Neural progenitor cell (in vitro differentiated cells): Measurements from ENCODE around the gene LRRC37A2. TPM values are rescaled to one million over a fixed set of nuclear protein-coding genes. Genes with fewer than 3 reads are reported as not detected.
"Not testable (repeated sequence)": the region's sequence is repeated elsewhere in the genome, so short reads cannot be mapped to it uniquely, and the experiment has no call there.

ENCODE experiments used
- DNase-seq: peaks from one replicate; pipeline ENCODE4 v3.0.0-alpha.2; 2016; ENCODE audit warnings: low spot score
- H2AFZ ChIP-seq: fragments of 200-600 bp; sonication (generic); replicated peaks from 2 replicates; pipeline ENCODE4 v1.6.1; 2016; ENCODE audit warnings: antibody characterized with exemption
- H3F3A ChIP-seq: fragments of 200-600 bp; sonication (generic); 2 replicates; pipeline ENCODE4 v1.6.1; 2016; ENCODE audit warnings: antibody characterized with exemption, low read depth
- H3K27ac ChIP-seq: fragments of 200-600 bp; sonication (generic); 2 replicates; pipeline ENCODE4 v1.5.1; 2016; ENCODE audit warnings: mild to moderate bottlenecking
- H3K27me3 ChIP-seq: fragments of 200-600 bp; sonication (generic); 2 replicates; pipeline ENCODE4 v1.6.1; 2016; ENCODE audit warnings: mild to moderate bottlenecking, moderate library complexity
- H3K36me3 ChIP-seq: fragments of 200-600 bp; sonication (generic); 2 replicates; pipeline ENCODE4 v1.5.1; 2016
- H3K4me1 ChIP-seq: fragments of 200-600 bp; sonication (generic); 2 replicates; pipeline ENCODE4 v1.6.1; 2016; ENCODE audit warnings: mixed run types
- H3K4me2 ChIP-seq: fragments of 200-600 bp; sonication (generic); 2 replicates; pipeline ENCODE4 v1.6.1; 2016
- H3K4me3 ChIP-seq: fragments of 200-600 bp; sonication (generic); 2 replicates; pipeline ENCODE4 v1.5.1; 2016
- H3K79me2 ChIP-seq: fragments of 200-600 bp; sonication (generic); 2 replicates; pipeline ENCODE4 v1.6.1; 2016; ENCODE audit warnings: low read depth
- H3K9ac ChIP-seq: fragments of 200-600 bp; sonication (generic); 2 replicates; pipeline ENCODE4 v1.6.1; 2016
- H3K9me3 ChIP-seq: fragments of 200-600 bp; sonication (generic); 2 replicates; pipeline ENCODE4 v1.5.1; 2016; ENCODE audit warnings: low read depth
- H4K20me1 ChIP-seq: fragments of 200-600 bp; sonication (generic); 2 replicates; pipeline ENCODE4 v1.6.1; 2016; ENCODE audit warnings: low read depth
- H3K27ac Mint-ChIP-seq: 3 replicates; pipeline ENCODE4 v1.8.0; 2021; ENCODE audit warnings: mixed read lengths
- H3K27me3 Mint-ChIP-seq: 2 replicates; pipeline ENCODE4 v1.8.0; 2022; ENCODE audit warnings: low read depth, mild to moderate bottlenecking, inconsistent platforms, moderate library complexity, mixed read lengths; ENCODE audit not compliant: insufficient read depth
- H3K36me3 Mint-ChIP-seq: 3 replicates; pipeline ENCODE4 v1.8.0; 2021; ENCODE audit warnings: mixed read lengths
- H3K4me1 Mint-ChIP-seq: 3 replicates; pipeline ENCODE4 v1.8.0; 2021; ENCODE audit warnings: mixed read lengths
- H3K4me3 Mint-ChIP-seq: 3 replicates; pipeline ENCODE4 v1.8.0; 2021; ENCODE audit warnings: mild to moderate bottlenecking, moderate library complexity, mixed read lengths
- H3K9me3 Mint-ChIP-seq: 3 replicates; pipeline ENCODE4 v1.8.0; 2020; ENCODE audit warnings: mixed read lengths
- small RNA-seq: library from RNA; depleted of rRNA; stranded (forward); fragments of <200 nt; gene quantifications from one replicate; pipeline ENCODE3, GENCODE V24; 2015
- total RNA-seq: library from RNA; depleted of rRNA; stranded (reverse); fragments of >200 nt; gene quantifications from 2 replicates; pipeline ENCODE4 v1.2.3, GENCODE V29; 2015; ENCODE audit warnings: low replicate concordance

LRRC37A2 gene
- total RNA-seq, 1 donor from 2014 or later: 13.9 TPM

- H2AFZ ChIP-seq, H3K79me2 ChIP-seq, H3F3A ChIP-seq, H3K36me3 Mint-ChIP-seq, H3K4me3 Mint-ChIP-seq, H3K9me3 ChIP-seq, H3K4me3 ChIP-seq, DNase-seq, H3K4me1 ChIP-seq, H3K4me2 ChIP-seq, H3K27ac ChIP-seq, H3K27me3 ChIP-seq, H3K27ac Mint-ChIP-seq, H3K9me3 Mint-ChIP-seq, H4K20me1 ChIP-seq, H3K36me3 ChIP-seq, H3K9ac ChIP-seq, H3K4me1 Mint-ChIP-seq, H3K27me3 Mint-ChIP-seq: not testable (repeated sequence)
Measured at GRCh38 chr17:46603125-46603524, 90.9 kb downstream of the LRRC37A2 start.

Small RNAs within 50 kb of the gene (small RNA-seq; reads per million reads assigned to genes)
- not detected for gene RN7SL199P

Other genes starting within 250 kb of the LRRC37A2 start
- 5.4 and 7.9 TPM in 2 replicates for gene LRRC37A, start 217.3 kb upstream of the LRRC37A2 start, total RNA-seq
- 7.1 and 22.4 TPM in 2 replicates for gene ARL17B, start 150.7 kb upstream of the LRRC37A2 start, total RNA-seq
- gene ARL17A, start 67.2 kb downstream of the LRRC37A2 start, total RNA-seq: 11.2 and 12.4 TPM in 2 replicates
- gene NSF, start 78.2 kb downstream of the LRRC37A2 start, total RNA-seq: 31.9 and 43.0 TPM in 2 replicates